Endodermal cell (in vitro differentiated cells): ENCODE results near the gene MACROD1. TPM values are rescaled to one million over a fixed set of nuclear protein-coding genes. Genes with fewer than 3 reads are reported as not detected.

ENCODE experiments used
- DNase-seq: peaks from one replicate; pipeline ENCODE4 v3.0.0-alpha.2; 2017
- H3K27ac ChIP-seq: 2 replicates; pipeline ENCODE4 v1.5.1; 2013; ENCODE audit warnings: mild to moderate bottlenecking, low read depth, low read length, moderate library complexity
- H3K27me3 ChIP-seq: 2 replicates; pipeline ENCODE4 v1.6.1; 2013; ENCODE audit warnings: mild to moderate bottlenecking, low read length, moderate library complexity; ENCODE audit not compliant: insufficient read depth, control insufficient read depth, poor library complexity, severe bottlenecking
- H3K36me3 ChIP-seq: 2 replicates; pipeline ENCODE4 v1.7.0; 2013; ENCODE audit warnings: mild to moderate bottlenecking, low read length, moderate library complexity; ENCODE audit not compliant: control insufficient read depth, insufficient read depth
- H3K4me1 ChIP-seq: one replicate; pipeline ENCODE4 v1.7.0; 2013; ENCODE audit warnings: low read length; ENCODE audit not compliant: control insufficient read depth, insufficient read depth
- H3K4me3 ChIP-seq: 2 replicates; pipeline ENCODE4 v1.5.1; 2013; ENCODE audit warnings: mild to moderate bottlenecking, low read length, moderate library complexity
- H3K9ac ChIP-seq: 2 replicates; pipeline ENCODE4 v1.6.1; 2013; ENCODE audit warnings: mild to moderate bottlenecking, low read length, moderate library complexity; ENCODE audit not compliant: poor library complexity, severe bottlenecking; ENCODE audit errors: extremely low read depth
- H3K9me3 ChIP-seq: 2 replicates; pipeline ENCODE4 v1.6.1; 2013; ENCODE audit warnings: mild to moderate bottlenecking, low read length, moderate library complexity; ENCODE audit not compliant: control insufficient read depth
- H3K27ac Mint-ChIP-seq: 2 replicates; pipeline ENCODE4 v1.8.0; 2020; ENCODE audit warnings: mixed read lengths
- H3K27me3 Mint-ChIP-seq: 2 replicates; pipeline ENCODE4 v1.8.0; 2021; ENCODE audit warnings: mild to moderate bottlenecking, mixed read lengths; ENCODE audit not compliant: insufficient read depth
- H3K36me3 Mint-ChIP-seq: 2 replicates; pipeline ENCODE4 v1.8.0; 2020; ENCODE audit warnings: low read depth, mixed read lengths
- H3K4me1 Mint-ChIP-seq: 2 replicates; pipeline ENCODE4 v1.8.0; 2020; ENCODE audit warnings: mixed read lengths
- H3K4me3 Mint-ChIP-seq: 2 replicates; pipeline ENCODE4 v1.8.0; 2020; ENCODE audit warnings: mild to moderate bottlenecking, moderate library complexity, mixed read lengths
- H3K9me3 Mint-ChIP-seq: 2 replicates; pipeline ENCODE4 v1.8.0; 2020; ENCODE audit warnings: mild to moderate bottlenecking, mixed read lengths
- CTCF ChIP-seq: fragments of 200-600 bp; sonication (generic); conservative IDR thresholded peaks from 2 replicates; pipeline ENCODE4 v1.5.0; 2021; ENCODE audit warnings: antibody characterized with exemption, mild to moderate bottlenecking
- WGBS, 2 experiments: methylation state at CpG; one replicate each; pipeline versions ENCODE4 v1.1.5 to v1.1.7; 2013; ENCODE audit warnings: missing lambda C conversion rate in 2 of 2, mixed read lengths in 1 of 2; ENCODE audit not compliant: insufficient coverage in 1 of 2, insufficient read length in 1 of 2; 5-methylcytosine and 5-hydroxymethylcytosine counted together
- total RNA-seq, 2 donors: library from RNA; stranded (reverse); fragmentation: NEBNext Ultra II Directional in 1 of 2; extraction: Animal tissue kit (Norgen Biotek cat#: 25700) in 1 of 2; gene quantifications; 2 replicates in 1 of 2; 3 replicates in 1 of 2; pipeline ENCODE4 v1.2.1, GENCODE V29; 2021

Gene MACROD1
- total RNA-seq, 2 donors from 2014 or later = 23.0 to 41.9 TPM

- Mint-ChIP-seq H3K27me3 (peaks cover 19% of the 10 kb centered on the region), H3K9me3 (no peaks in the 10 kb centered on the region), H3K27ac (no peak overlapping the region), H3K4me3 (no peak overlapping the region), H3K36me3 (no peaks in the 10 kb centered on the region), H3K4me1 (peaks cover 6% of the 10 kb centered on the region)
- H3K27ac ChIP-seq = no peak overlapping the region
- H3K9ac ChIP-seq = no peak overlapping the region
- peaks cover 4% of the 10 kb centered on the region for H3K4me1 ChIP-seq
- no peaks in the 10 kb centered on the region for H3K36me3 ChIP-seq
- WGBS, 2 experiments = 91 to 94% methylated on average over 9 of the region's 9 CpGs
- TF ChIP-seq CTCF = no peak
- DNase-seq = no peak
- no peaks in the 10 kb centered on the region for H3K9me3 ChIP-seq
- no peak overlapping the region for H3K4me3 ChIP-seq
- H3K27me3 ChIP-seq = no peaks in the 10 kb centered on the region
Measured at GRCh38 chr11:64072871-64073270, 93.0 kb downstream of the MACROD1 start.

- Histone ChIP-seq H3K27ac (no peak overlapping the region), H3K27me3 (no peaks in the 10 kb centered on the region), H3K36me3 (no peaks in the 10 kb centered on the region), H3K4me1 (peaks cover 4% of the 10 kb centered on the region), H3K4me3 (no peak overlapping the region), H3K9me3 (no peaks in the 10 kb centered on the region), H3K9ac (no peak overlapping the region)
- Mint-ChIP-seq H3K27ac (no peak overlapping the region), H3K4me1 (peaks cover 6% of the 10 kb centered on the region), H3K9me3 (no peaks in the 10 kb centered on the region), H3K27me3 (peaks cover 19% of the 10 kb centered on the region), H3K4me3 (no peak overlapping the region), H3K36me3 (no peaks in the 10 kb centered on the region)
- DNase-seq = no peak
- TF ChIP-seq CTCF = no peak
- WGBS, 2 experiments = 95 to 98% methylated on average over 6 to 7 of the region's 8 CpGs
Measured at GRCh38 chr11:64072403-64072802, 93.5 kb downstream of the MACROD1 start.

GRCh38 chr11:64071849-64072248, 94.1 kb downstream of the MACROD1 start:
- no peaks in the 10 kb centered on the region for H3K36me3 Mint-ChIP-seq
- peak overlapping the region; percentile 38 for H3K27ac ChIP-seq
- no peaks in the 10 kb centered on the region for H3K27me3 ChIP-seq
- H3K9me3 ChIP-seq = no peaks in the 10 kb centered on the region
- peaks cover 18% of the 10 kb centered on the region for H3K27me3 Mint-ChIP-seq
- no peaks in the 10 kb centered on the region for H3K9me3 Mint-ChIP-seq
- WGBS, 2 experiments = 94 to 95% methylated on average over 17 to 20 of the region's 20 CpGs
- H3K4me1 ChIP-seq = peaks cover 4% of the 10 kb centered on the region
- H3K4me3 Mint-ChIP-seq = no peak overlapping the region
- no peak overlapping the region for H3K9ac ChIP-seq
- no peak overlapping the region for H3K4me3 ChIP-seq
- H3K36me3 ChIP-seq = no peaks in the 10 kb centered on the region
- no peak overlapping the region for H3K27ac Mint-ChIP-seq
- DNase-seq = no peak
- H3K4me1 Mint-ChIP-seq = peaks cover 6% of the 10 kb centered on the region
- TF ChIP-seq CTCF = no peak
